ENCODE results near the gene QPRT. TPM values are rescaled to one million over a fixed set of nuclear protein-coding genes. Genes with fewer than 3 reads are reported as not detected.

The QPRT gene
- total and polyA plus RNA-seq, 7 donors: 4.3 to 40.5 (median 11.1) TPM

- Histone ChIP-seq H3K36me3 (no peaks in the 10 kb centered on the region), H3K27ac (no peak overlapping the region), H3K27me3 (peaks cover 0 to 5% (median 0%) of the 10 kb centered on the region in 3 donors), H3K4me3 (no peak overlapping the region), H3K4me1 (no peaks in the 10 kb centered on the region), H3K9me3 (no peaks in the 10 kb centered on the region)
- WGBS, 2 donors: 74 to 83% methylated on average over 5 of the region's 5 CpGs
- no peak for DNase-seq
- intact Hi-C loops (cut with DNase I): no loop called here
- no peak for TF ChIP-seq POLR2AphosphoS5 (IDR thresholded peaks at IDR 0.05)
- no peak for TF ChIP-seq POLR2A (IDR thresholded peaks at IDR 0.05)
- TF ChIP-seq EP300 (IDR thresholded peaks at IDR 0.05): no peak
- TF ChIP-seq CTCF (IDR thresholded peaks at IDR 0.05): no peak
Measured at GRCh38 chr16:29743475-29743826, 64.5 kb downstream of the QPRT start.

- WGBS, 2 donors: 80 to 81% methylated on average over 21 of the region's 21 CpGs
- no peaks in the 10 kb centered on the region for H3K4me1 ChIP-seq
- no peak overlapping the region for H3K27ac ChIP-seq
- no peak for DNase-seq
- no peak overlapping the region for H3K4me3 ChIP-seq
- no peaks in the 10 kb centered on the region for H3K9me3 ChIP-seq
- peaks cover 0 to 5% (median 0%) of the 10 kb centered on the region in 3 donors for H3K27me3 ChIP-seq
- TF ChIP-seq POLR2AphosphoS5 (IDR thresholded peaks at IDR 0.05): no peak
- no peak for TF ChIP-seq POLR2A (IDR thresholded peaks at IDR 0.05)
- TF ChIP-seq CTCF (IDR thresholded peaks at IDR 0.05): no peak
- TF ChIP-seq EP300 (IDR thresholded peaks at IDR 0.05): no peak
- intact Hi-C loops (cut with DNase I): no loop called here
- no peaks in the 10 kb centered on the region for H3K36me3 ChIP-seq
Measured at GRCh38 chr16:29743827-29744531, 65.0 kb downstream of the QPRT start.

- H3K4me3 ChIP-seq: no peak overlapping the region
- intact Hi-C loops (cut with DNase I): no loop called here
- H3K27ac ChIP-seq: no peak overlapping the region
- no peak for DNase-seq
- H3K9me3 ChIP-seq: no peaks in the 10 kb centered on the region
- H3K36me3 ChIP-seq: no peaks in the 10 kb centered on the region
- H3K4me1 ChIP-seq: no peaks in the 10 kb centered on the region
- peaks cover 0 to 5% (median 0%) of the 10 kb centered on the region in 3 donors for H3K27me3 ChIP-seq
- no peak for TF ChIP-seq POLR2AphosphoS5 (IDR thresholded peaks at IDR 0.05)
- no peak for TF ChIP-seq EP300 (IDR thresholded peaks at IDR 0.05)
- TF ChIP-seq CTCF (IDR thresholded peaks at IDR 0.05): no peak
- TF ChIP-seq POLR2A (IDR thresholded peaks at IDR 0.05): no peak
- WGBS, 2 donors: 69 to 86% methylated on average over 20 of the region's 20 CpGs
Measured at GRCh38 chr16:29744541-29745101, 65.6 kb downstream of the QPRT start.

- H3K27me3 ChIP-seq: peaks cover 0 to 5% (median 0%) of the 10 kb centered on the region in 3 donors
- intact Hi-C loops (cut with DNase I): no loop called here
- peak overlapping the region in 1 of 4 donors; percentile 12 for H3K27ac ChIP-seq
- no peak for DNase-seq
- H3K4me3 ChIP-seq: peak overlapping the region in 2 of 4 donors; percentile 28 to 40
- H3K9me3 ChIP-seq: no peaks in the 10 kb centered on the region
- 51 to 82% methylated on average over 16 of the region's 16 CpGs for WGBS, 2 donors
- H3K36me3 ChIP-seq: no peaks in the 10 kb centered on the region
- no peaks in the 10 kb centered on the region for H3K4me1 ChIP-seq
- no peak for TF ChIP-seq CTCF (IDR thresholded peaks at IDR 0.05)
- TF ChIP-seq EP300 (IDR thresholded peaks at IDR 0.05): no peak
- no peak for TF ChIP-seq POLR2A (IDR thresholded peaks at IDR 0.05)
- TF ChIP-seq POLR2AphosphoS5 (IDR thresholded peaks at IDR 0.05): no peak
Measured at GRCh38 chr16:29745121-29745852, 66.3 kb downstream of the QPRT start.

Data from sigmoid colon (tissue), 7 donors.